Activated CD8-positive, alpha-beta memory T cell treated with anti-CD3 and anti-CD28 coated beads for 4 hours (primary cell): ENCODE measurements around the gene VAPA.
A peak's percentile ranks its signal among the peaks of the same experiment; 100 is the strongest.

ENCODE experiments used
- DNase-seq, 2 donors: peaks; one replicate each; pipeline ENCODE4 v3.0.0-alpha.2; 2020; ENCODE audit warnings: low read depth in 2 of 2

VAPA gene

DNA sequence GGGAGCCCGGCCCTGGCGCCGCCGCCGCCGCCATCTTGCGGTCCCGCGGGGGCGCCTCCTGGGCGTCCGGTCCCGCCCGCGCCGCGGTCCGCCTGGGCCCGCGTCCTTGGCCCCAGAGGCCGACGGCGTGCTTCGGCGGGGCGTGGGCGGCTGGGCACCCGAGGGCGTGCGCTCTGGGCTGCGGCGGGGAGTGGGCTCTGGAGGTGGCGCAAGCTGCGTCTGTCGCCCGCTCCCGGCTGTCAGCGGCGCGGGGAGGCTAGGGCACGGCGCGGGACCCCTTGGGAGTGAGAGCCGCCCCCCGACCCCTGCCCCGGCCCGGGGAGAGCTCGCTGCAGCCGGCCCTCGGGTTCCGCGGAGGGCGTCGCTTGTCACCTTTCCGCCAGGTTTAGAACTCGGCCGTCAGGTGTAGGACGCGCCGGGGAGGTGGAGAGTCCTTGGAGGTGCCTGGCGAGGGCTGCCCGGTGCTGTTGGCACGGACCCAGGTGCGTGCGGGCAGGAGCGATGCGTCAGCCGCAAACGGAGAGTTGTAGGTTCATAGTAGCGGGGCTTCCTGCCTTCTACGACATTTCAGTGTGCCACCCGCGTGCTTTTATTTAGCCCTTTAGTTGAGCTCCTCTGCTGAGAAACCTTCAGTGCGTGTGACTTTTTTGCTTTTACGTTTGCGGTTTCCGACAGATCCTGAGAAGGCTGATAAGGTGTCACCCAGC, 921 bp downstream of the VAPA start:
- peak; percentile 57 to 70 for DNase-seq

- no peak for DNase-seq
These were observed 1.7 kb downstream of the VAPA start for GRCh38 chr18:9915291-9916076.

DNA sequence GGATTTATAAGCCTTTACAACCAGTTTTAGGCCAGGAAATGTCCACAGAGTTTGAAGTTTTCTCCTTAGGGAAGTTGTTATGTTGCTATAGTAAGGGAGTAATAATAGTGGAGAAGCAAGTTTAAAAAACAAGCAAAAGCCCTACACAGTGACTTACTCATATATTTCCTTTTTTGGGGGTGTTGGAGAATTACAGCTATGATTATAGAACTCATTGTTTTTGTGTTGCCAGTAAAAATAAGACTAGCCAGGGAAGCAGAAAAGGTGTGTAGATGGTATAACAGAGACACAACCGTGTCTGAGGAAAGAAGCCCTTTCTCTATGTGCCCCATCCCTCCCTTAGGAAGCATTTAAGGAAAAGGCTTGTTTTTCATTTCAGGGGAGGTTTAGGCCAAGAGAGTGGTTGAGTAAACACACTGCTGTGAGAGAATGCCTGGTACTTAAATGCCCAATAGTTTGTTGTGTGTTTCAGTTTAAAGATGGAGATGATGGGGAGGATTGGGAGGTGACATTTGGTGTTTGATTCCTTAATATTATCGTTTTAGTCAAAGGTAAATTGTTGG, 2.3 kb downstream of the VAPA start:
- DNase-seq: no peak

GRCh38 chr18:9916808-9917207, 3.0 kb downstream of the VAPA start:
- no peak for DNase-seq

DNA sequence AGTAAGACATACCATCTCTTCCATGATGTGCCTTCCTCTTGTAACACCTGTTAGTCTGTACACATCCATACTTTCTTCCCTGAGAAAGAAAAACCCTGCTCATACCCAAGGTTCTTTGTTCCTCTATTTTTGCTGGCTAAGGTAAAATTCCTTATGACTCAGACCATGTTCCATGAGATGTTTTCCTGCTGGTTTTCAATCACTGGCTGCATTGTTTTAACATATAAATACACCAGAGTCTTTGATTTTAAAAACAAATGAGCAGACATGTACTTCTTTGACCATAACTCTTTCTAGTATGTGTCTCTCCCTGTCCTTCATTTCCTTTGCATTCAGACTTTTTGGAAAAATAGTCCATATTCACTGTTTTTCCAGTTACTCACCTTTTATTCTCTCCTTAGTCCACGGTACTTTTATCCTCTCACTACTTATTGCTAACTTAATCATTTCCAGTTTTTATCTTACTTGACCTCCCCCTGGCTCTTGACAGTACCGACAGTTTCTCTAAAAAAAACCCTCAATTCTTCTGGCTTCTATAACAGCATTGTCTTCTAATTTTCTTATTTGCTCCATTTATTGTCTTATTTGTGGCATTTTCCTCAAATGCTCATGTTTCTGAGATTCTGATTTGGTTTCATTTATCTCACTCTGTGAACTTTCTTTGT, 4.3 kb downstream of the VAPA start:
- DNase-seq: no peak

DNA sequence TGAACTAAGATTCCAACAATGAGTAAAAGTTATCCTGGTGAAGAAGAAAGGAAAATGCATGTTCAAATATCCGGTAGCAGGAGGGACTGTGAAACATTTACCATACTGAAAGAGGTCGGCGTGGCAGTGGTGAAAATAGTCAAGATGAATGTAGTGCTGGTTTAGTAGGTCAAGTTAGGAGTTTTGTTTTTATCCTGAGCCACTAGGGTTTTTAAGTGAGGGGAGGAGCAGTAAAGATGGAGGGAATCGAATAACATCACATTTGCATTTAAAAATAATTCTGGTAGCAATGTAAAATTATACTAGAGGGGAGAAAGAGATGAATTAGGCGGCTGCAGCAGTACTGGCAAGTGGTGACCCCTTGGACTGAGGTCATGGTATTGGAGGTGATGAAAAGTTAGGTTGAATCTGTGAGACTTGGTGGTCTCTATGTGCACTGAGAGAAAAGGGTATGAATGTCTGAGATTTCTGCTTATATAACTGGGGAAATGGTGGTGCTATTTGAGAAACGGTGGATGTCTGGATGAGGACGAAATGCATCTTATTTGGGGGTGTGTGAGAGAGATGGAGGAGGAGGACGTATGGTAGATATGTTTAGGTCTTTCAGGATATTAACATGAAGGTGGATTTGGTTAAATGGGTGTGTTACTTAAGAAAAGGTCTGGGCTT, 5.9 kb downstream of the VAPA start:
- no peak for DNase-seq

DNA sequence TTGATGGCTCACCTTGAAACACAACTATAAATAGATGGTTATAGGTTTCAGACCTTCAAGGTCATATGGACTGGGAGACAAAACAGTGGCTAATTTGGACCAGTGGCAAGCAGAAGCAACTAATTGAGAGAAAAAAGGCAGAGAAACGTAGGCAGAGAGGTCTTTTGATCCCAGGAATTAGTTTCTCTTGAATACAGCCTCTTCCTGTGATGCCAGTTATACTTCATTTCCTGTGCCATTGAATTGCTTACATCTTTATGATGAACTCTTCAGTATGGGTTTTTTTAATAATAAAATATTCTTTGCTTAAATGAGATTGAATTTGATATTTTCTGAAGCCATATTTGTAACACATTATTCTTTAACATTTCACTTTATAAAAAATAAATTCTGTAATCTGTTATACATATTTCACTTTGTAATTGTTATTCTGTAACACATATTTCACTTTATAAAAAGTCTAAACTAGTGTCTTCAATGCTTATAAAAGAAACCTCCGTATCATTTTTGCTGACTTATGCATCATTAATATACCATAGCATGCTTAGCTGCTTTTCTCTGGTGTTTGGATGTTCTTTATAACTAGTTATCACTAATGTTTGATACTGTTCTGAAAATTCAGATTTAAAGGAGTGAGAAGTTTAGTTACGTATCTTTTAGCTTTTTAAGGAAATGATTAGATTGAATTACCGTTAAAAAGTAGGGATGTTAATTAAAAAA, 8.9 kb downstream of the VAPA start:
- DNase-seq: no peak

DNA sequence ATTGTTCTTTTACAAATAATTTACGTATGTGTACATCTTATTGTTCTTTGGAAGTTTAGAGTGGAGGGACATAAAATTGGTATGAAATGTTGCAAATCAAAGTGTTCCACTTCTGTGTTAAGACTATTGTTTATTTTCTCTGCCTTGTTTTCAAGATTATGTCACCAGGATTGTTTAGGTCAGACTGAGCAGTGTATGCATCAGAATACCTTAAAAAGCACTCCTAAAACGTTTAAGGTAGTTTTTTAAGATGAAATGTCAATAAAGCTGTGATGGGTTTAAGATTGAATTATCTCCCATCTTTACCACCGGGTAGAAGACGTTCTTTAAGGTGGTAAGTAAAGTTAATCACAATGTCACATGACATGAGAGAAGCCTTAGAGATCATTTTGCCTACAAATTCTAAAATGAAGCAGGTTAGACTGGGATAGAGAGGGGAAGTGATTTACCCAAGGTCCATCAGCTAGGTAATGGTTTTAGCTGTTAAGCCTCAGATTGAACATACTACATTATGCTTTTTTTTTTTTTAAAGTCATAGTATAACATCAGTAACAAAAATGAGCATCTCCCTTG, 10.6 kb downstream of the VAPA start:
- DNase-seq: no peak

GRCh38 chr18:9925369-9925768, 11.6 kb downstream of the VAPA start:
- no peak for DNase-seq

GRCh38 chr18:9925795-9926194, 12.0 kb downstream of the VAPA start:
- DNase-seq: no peak

DNA sequence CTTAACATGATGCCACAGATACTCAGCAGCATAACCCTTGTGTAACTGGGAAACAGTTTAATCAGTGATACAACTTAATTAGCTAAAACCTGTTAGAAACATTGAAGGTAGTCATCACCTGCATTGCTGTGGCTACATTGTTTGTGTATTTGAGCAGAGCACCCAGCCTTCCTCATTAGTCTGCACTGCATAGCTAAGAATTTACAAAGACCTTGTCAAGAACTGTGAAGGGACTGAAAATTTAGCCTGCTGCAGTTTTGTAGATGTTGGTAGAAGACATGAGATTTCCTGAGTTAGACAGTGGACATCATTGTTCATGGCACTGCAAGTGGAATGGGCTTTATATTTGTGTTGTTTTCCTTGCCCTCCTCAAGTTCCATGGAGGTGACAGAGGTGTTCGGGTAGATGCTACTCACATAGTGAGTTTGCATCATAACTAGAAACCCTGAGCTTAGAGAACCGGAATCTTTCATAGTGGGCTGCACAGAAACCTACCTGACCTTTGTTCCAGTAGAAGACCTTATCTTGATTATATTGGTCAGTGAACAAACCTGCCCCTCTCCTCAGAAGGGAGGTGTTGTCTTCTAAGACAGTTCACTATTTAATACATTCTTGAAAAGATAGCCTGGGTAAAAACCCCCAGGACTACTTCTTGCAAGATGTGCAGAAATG, 12.5 kb downstream of the VAPA start:
- DNase-seq: no peak

DNA sequence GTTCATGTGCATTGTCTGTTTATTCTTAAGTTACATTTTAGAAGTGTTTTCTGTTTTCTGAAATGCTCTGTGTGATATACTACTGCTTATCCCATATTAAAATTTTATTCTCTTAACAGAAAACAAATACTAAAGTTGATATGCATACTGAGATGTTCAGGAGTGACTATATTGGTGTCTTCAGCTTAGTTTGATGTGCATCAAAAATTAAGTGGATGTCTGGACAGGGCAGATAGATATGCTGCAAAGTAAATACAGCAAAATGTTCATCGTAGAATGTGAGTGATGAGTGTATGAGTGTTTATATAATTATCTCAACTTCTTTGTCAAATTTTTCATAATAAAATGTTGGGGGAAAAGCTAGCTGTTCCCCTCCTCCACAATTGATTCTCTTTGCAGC, 13.2 kb downstream of the VAPA start:
- no peak for DNase-seq

DNA sequence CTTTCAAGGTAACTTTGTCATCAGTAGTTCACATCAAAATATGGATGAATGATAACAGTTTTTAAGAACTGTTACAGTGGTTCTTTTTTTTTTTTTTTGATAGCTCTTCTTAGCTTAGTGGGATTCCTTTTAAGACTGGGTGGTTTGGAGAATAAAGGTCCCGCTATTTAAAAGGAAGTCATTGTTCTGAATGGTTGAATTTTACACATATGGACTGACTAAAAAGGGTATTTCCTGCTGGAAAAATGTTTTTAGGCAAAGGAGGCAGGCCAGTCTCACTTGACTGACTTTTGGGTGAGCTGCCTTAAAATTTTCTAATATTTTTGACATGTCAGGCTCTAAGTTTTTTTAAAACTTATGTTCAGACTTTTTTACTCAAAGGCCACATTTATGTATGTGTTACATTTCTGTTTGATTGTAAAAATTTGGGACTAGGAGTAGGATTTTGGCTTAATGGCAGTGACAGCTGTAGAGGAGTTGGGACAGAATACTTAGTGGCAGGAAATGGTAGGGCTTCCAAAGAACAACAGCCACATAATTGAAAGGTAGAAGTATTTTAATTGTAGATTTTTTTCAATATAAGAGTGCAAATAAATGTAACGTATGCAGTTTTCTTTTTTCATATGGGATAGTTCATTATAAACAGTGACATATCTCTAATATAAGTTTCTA, 13.7 kb downstream of the VAPA start:
- no peak for DNase-seq

- no peak for DNase-seq
These were observed 14.9 kb downstream of the VAPA start for GRCh38 chr18:9928646-9929259.

DNA sequence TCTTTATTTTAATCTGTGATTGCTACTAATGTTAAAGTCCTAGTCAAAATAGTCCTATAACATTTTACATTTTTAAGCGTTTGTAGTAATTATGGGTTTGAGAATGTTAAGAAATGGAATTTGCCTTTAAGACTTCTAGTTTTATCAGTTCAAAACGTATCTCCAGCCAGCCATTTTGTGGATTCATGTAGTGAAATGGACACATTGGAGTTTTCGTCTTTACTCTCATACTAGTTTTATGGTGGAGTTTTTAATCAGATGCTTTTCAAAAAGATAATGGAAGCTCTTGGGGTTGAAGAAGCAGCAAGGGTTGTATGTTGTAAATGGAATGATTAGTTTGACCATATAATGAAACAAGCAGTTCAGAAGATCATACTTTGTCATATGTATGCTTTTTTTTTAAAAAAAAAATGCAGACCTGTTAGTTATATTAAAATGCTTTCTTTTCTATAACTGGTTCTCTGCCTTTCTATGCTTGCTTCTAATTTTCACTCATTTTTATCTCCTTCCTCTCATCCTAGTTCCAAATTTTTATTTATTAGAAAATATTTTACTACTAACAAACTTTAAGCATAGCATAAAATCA, 16.6 kb downstream of the VAPA start:
- DNase-seq: no peak

GRCh38 chr18:9931146-9931545, 17.3 kb downstream of the VAPA start:
- DNase-seq: no peak

- no peak for DNase-seq
These were observed 17.9 kb downstream of the VAPA start for GRCh38 chr18:9931678-9932077.

GRCh38 chr18:9933865-9934264, 20.0 kb downstream of the VAPA start:
- DNase-seq: no peak

- no peak for DNase-seq
These were observed 20.5 kb downstream of the VAPA start for GRCh38 chr18:9934274-9934673.
